HG03097 (cell line): ENCODE measurements around the gene WT1.

ENCODE experiments used
- ATAC-seq: cut with Tn5 transposase; IDR thresholded peaks from one replicate; pipeline ENCODE4 v1.9.1; 2021; ENCODE audit not compliant: unreplicated experiment, low FRiP score

The WT1 gene

DNA sequence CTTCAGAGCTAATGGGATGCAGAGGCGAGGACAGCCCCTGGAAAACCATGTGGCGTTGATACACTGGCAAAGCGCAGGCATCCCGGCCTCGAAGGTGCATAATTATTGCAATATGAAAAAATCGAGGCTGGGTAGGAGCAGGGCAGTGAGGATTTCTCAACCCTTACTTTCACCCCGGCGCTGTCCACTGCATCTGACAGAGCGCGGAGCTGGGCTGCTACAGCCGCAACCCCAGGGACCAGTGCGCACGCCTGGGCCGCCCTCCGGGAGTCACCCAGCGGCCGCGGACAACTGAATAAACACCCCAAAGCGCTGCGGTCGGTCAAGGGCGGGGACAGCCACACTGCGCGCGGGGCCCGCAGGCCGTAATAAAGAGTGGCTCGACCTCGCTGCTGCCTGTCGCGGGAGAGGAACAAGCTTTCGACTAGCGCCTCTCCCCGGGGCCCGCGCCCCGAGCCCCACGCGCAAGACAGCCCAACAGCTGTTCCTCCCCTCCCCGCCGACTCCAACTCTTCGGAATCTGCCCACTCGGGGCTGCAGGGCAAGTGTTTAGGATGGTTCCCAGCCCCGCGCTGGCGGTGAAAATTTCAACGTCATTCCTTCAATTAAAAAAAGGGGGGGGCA lies 3.6 kb upstream of the WT1 start:
- ATAC-seq: no peak

DNA sequence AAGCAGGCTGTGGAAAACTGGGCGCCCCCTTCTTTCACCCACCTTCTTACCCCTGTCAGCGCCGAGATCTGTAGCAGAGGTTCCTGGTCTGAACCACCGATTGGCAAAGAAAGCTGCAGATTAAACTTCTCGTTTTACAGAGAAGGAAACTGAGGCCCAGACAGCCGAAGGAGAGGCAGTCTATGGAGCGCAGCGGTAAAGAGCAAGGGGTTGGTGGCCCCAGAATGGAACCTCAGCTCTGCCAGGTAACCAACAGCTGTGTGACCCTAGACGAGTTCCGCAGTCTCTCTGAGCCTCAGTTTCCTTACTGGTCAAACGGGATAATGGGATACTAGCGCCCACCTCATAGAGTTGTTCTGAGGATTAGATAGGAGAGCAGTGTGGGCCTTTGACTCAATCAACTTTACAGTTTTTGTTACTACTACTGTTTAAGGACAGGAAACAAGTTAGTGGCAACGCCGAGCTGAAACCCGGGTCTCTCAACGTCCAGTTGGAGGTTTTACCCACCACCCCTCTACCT lies 3.1 kb upstream of the WT1 start:
- no peak for ATAC-seq

DNA sequence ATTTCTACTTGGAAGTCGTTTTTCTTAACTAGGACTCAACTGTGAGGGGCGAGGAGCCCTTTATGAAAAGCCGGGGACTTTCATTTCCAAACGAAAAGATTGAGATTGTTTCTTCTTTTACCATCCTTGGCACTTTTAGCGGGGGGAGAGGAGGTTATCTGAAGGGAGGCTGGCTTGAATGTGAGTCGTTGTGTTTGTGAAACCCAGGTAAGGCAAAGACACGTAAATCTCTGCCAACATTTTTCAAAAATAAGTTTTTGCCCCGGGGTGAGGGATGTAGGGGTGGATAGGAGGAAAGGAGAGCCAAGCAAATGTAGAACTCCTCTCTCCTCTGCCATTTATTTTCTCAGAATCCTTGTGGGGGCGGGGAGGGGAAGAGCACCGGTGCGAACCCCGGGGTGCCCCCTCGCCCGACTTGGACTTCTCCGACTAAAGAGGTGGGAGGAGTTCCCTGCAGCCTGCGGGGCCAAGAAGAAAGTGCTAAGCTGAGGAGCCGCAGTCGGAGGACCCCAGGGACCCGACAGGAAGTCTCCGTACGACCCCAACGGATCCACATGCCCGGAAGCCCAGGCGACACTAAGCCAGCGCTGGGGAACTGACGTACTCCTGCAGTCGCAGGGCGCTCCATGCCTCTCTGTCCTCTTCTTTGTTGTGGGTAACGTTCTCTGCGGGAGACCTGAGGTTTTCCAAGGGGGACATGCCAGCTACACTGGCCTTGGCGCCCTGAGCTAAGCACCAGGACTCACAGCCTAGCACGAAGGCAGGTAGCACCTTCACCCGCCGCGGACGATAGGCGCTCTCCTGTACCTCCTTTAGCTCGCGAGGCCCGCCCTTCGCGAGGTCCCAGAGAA lies 2.4 kb upstream of the WT1 start:
- ATAC-seq: no peak

DNA sequence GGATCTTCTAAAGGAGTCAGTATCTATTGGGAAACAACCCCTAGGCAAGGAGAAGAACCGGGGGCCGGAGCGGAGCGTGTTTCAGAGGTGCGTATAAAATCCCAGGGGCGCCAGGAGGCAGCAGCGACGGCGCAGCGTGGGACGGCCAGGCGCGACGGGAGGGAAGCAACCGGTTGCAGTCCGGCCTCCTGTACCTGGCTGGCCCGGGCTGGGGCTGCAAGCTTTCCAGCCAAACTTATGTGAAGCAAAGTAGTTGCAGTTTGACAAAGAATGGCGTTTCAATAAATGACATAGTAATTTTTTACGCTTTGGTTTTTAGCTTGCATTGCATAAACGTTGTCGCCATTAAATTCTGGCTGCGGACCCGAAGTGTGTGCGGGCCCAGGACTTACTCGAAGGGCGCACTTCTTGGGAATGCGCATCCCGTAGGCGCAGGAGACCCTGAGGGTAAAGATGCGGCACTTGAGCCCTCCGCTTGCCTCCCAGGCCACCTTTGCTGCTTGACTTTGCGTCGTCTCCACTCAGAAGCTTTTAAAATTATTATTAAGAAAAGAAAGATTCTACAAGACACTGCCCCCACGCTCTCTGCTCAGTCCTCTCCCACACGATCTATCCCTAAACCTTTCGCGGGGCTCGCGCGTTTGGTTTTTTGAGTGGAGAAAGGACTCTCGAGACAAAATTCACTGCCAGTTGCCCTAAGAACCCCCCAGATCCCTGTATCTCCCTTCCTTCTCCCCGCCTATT lies 1.6 kb upstream of the WT1 start:
- no peak for ATAC-seq

DNA sequence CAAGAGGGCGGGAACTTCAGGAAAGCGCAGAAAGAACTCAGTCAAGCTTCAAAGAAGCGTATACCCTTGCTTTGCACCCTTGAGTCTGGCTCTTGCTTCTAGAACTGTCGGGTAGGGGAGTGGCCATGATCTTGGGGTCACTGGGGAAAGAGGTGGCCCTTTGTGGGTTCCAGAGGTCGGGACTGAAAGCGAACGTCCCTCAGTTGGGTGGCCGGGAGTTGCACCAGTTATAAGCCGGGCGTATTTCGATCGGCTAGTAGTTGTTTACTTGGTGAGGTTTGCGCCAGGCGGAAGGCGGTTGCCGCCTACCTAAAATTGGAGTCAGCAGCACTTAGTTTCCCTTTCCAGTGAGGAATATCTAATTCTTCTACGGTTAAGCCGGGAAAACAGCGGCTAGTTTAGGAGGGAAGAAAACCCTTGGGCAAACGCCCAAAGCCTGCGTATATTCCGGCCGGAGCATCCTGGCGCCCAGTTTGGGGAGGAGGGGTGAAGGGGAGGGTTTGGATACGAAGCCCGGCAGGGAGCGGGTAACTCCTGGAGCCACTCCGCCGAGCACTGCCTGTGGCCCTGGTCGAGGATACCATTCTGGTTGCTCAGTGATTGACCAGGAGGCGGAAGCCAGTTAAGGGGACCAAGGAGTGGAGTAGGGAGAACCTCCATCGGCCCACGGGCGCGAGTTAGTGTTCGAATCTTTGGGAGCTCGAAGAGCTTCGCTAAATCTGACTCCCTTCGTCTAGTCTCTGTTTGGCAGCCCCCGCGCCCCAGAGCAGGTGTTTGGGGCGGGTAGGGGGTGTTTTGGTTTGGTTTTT lies 807 bp upstream of the WT1 start:
- ATAC-seq: no peak

DNA sequence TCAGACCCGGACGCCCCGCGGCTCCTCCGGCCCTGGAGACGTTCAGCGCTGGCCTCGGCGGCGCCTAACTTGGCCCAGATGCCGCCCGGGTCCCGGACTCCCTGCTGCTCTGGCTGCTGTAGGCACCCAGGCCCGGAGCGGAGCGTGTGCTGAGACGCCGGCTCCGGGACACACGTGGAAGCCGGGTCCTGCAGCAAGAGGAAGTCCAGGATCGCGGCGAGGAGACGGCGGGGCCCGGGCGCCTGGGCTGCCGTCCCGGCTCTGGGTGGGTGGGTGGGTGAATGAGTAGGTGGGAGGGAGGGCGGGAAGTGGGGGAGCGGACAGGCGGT lies 223 bp downstream of the WT1 start:
- no peak for ATAC-seq

DNA sequence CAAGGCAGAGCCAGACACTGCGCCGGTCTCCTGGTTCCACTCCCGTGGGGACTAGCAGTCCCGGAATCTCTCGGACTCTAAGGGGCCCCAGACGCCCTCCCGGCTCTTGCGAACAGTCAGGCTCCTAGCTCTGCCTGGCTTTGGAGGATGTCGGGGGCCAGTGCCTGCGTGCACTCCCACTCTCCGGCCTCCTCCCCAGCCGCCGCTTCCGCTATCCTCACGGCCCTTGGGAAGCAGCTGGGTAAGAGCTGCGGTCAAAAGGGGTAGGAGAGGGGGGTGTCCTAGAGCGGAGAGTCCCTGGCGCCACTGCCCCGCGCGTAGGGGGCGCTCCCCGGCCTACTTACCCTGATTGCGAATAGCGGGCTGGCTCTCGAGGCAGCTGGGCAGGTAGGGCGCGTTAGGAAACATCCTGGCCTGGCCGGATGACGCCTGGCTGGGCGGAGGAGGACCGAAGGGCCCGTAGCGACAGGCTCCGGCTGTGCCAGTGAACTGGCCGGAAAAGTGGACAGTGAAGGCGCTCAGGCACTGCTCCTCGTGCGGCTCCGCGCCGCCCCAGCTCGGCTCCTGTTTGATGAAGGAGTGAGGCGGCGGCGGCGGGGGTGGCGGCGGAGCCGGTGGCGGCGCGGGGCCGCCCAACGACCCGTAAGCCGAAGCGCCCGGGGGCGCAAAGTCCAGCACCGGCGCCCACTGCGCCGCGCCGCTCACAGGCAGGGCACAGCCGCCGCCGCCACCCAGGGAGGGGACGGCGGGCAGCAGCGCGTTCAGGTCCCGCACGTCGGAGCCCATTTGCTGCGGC lies 785 bp downstream of the WT1 start:
- no peak for ATAC-seq

DNA sequence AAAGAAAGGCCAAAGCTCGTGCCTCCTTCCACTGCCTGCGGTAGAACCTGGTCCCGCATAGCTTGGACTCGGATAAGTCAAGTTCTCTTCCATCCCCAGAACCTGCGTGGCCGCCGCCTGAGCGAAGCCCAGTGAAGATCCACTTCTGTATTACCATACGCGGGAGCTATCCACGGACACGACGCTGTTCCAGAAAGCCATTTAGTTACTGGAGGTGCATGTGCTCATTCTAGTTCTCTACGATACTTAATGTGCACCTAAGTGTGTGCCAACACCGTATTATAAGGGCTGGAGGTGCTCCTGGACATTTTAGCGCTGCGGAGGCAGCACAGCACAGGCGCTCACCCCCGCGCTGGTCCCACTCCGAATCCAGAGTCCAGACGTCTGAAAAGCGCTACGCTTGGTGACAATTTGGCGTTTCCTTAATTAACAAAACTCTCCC lies 1.4 kb downstream of the WT1 start:
- no peak for ATAC-seq

DNA sequence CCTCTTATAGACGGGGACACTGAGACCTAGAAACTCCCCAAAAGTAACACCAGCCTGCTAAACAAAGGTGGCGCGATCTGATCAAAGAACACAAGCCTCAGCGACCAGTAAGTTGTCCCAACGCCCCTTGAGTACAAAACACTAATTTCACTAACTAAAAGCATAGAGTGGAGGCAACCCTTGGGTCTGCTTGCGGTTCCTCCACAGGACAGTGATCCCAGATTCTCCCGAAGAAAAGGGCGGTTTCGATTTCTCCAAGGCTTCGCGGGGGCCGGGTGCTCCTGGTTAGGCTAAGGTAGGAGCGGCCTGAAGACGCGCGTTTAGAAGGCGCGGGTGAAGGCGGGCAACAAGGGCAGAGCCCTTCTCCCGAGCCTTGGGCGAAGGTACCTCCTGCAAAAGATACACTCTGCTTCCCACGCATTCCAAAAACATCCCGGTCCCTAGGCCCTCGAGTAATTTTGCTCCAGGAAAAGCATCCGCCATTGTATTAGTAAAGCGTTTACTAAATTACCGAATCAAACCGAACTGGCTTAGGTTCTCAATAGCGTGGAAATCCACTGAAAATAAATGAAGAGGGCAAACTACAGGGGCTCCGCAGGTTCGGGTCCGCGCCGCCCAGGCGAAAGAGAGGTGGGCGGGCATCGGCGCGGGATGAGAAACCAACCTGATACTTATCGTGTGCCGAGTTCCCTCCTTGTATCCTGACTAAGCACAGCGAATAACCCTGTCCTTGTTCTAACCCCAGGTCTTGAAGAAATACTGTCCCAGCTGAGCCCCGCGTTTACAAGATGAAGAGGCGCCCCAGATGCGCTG lies 2.0 kb downstream of the WT1 start:
- no peak for ATAC-seq

DNA sequence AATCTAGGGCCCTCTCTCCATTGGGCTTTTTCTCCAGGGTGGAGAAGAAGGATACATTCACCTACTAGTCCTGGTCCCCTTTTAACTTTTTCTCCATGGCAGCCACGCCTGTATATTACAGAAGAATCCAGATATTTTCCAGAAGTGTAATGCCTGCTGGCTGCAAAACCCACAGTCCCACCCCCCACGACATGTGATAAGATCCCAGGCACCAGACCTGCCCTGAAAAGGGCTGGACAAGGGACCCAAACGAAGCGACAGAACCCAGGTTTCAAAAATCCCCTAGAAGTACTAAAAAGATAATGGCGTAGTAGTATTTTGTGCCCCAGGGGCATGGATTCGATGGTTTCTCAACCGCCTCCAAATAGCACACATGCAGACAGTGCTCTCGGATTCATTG lies 2.8 kb downstream of the WT1 start:
- no peak for ATAC-seq

DNA sequence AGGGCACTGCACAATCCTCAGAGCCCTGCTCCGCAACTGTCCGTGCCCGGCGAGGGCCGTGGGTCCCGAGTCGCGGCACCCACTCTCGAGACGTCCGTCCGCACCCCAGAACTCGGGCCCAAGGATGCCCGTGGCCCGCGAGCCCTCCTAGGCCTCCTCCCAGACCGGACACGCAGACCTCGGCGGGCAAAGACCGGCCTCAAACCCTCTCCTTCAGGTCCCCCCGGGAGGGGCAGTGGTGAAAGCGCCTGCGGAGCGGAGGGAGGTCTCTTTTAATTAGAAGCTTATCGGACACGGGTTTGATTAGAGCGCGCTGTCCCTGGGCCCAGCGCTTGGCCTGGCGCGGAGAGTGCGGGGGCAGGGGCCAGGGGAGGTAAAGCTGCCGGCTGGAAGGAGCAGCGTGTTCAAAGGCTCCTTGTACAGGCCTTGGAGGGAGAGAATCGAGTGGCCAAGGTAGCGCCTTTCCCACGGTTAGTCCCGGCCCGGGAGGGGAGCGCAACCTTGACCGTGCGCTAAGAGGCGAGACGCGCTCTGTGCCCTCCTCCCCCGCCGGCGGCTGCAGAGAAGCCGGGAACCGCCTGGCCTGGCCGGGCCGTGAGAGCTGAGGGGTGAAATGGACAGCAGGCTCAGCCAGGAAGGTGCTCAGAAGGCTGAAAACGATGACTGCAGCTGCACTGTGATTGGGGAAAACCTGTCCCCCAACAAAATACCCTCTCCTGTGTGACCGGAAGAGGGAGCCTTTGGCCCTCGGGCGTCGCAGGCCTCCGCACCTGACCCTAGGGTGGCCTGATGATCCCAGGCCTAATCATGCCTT lies 4.6 kb downstream of the WT1 start:
- ATAC-seq: no peak

DNA sequence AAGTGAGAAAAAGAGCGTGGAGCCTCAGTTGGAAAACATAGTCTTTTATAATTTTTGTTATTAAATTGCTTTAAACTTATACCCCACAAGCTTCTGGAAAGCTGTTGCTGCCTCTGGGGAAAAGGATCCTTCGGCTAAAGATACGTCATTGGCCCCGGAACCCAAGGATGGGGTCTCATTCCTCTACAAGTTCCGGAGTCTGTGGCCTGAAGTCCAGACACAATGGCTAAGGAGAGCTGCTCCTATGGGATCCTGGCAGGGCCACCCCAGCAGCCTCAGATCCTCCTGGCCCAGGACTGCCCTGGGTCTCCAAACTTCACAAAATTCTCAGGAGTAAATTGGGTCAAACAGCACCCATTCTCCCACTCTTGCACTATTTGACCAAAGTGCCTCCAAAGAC lies 5.9 kb downstream of the WT1 start:
- ATAC-seq: no peak

DNA sequence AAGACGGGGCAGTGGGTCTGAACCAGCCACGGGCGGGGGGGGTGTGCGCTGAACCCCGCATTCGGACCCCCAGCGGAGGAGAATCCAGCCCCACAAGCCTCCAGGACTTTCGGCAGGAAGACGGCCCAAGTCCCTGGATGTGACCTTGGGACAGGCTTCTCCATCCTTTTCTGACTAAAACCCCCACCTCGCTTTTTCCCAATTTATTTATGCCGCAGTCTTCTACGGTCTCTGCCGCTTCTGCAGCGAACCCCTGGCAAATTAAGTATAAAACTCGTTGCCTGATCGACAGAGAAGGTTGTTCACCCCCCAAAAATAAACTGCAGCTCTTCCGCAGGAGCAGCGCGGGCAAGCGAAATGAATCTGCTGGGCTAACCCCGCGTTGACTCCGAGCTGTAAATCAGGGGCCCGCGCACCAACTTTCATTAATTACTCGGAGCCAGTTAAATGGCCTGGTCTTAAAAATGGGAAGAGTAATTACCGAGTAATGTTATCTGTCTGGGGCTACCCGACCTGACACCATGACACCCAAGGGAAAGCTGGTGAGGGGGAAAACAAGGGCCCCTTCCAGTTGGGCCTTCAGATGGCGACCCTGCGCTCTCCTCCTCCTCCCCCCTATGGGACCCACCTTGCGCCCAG lies 6.6 kb downstream of the WT1 start:
- no peak for ATAC-seq

DNA sequence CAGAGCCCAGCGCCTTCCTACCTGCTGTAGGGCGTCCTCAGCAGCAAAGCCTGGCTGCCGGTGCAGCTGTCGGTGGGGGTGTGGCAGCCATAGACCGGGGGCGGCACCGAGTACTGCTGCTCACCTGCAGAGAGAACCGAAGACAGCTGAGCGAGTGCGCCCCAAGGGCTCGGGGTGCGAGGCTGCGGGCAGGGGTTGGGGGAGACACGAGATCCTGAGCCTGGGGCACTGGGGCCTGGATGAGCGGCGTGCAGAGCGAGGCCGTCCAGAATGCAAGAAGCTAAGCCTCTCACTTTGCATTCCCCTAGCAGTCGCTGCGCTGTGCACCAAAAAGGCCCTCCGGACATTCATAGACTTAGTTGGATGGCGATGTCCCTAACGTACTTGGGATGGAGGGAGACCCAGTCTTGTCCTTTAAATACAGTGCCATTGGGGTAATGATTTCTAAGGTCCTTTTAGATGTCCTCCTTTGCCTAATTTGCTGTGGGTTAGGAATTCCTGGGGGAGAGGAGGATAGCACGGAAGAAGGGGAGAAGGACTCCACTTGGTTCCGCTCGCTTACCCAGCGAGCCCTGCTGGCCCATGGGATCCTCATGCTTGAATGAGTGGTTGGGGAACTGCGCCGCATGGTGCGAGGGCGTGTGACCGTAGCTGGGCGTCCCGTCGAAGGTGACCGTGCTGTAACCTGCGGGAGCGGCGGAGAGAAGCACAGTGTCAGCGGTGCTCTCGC lies 7.2 kb downstream of the WT1 start:
- ATAC-seq: no peak

DNA sequence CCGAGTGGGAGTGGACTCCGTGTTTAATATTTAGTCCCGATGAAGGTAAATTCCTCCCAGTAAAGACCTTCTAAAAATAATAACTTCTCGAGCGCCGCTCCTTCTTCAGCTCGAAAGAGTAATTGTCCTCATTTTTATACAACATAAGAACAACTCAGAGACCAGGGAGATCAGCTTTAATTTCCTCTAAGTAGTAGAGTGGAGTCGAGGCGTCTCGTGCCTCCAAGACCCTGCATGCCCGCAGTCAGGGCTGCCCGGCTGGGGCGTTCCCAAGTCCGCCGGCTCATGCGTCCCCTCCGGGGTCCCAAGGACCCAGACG lies 7.8 kb downstream of the WT1 start:
- ATAC-seq: no peak

DNA sequence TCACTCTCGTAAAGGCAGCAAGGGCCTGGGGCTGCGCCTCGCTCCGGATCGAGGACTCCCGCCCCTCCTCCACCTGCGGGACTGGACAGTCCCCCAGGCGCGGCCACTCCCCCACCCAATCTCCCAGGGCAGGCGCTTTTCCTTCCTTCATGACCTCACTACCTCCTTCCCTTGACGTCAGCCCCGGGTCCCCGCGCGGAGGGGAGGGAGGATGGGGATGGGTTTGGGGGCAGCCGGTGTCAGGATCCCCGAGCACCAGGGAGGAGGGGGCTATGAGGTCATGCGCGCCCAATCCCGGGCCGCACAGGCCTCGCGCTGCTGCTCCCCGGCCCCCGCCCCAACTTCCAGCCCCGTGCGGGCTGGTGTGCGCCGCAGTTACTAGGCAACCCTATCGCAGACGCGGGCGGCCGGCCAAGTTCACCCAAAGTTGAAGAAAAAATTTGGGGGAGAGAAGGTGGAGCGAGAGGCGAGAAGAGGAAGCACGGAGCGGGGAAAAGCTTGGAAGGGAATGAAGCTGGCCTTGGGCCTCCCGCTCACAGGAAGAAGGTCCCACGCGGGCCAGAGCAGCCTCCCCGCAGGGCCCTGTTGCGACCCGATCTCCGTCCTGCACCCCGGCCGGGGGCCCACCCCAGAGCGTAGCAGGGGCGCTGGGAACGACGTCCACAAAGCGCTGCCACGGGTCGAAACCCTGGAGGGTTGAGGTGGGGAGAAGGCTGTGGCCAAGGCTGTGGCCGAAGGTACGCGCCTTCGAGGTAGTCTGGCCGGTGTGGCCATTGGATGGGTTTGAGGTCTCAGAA lies 8.3 kb downstream of the WT1 start:
- no peak for ATAC-seq

DNA sequence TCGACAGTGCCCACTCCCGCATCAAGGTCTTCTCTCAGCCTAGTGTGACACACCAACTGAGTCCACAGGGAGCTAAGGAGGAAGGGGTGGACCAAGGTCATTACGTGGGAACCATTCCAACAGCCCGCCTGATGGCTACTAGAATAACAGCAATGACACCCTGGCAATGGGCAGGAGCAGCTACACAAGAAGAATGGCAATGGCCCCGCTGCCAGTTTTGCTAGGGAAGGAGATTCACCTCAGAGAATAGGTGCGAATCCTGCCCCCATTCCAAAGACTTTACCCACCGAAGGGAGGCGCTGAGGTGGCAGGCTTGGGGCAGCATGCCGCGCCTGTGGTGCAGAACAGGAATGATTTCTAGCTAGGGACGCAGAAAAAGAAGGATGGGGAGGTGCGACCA lies 9.1 kb downstream of the WT1 start:
- ATAC-seq: no peak
